HepG2 (cell line): ENCODE data around the gene KRTAP10-6.

Experiments
- MED8 ChIP-seq: sonication (generic); formaldehyde crosslinking; IDR thresholded peaks from 2 replicates; pipeline ENCODE4 v1.8.1; 2023; ENCODE audit warnings: mild to moderate bottlenecking, missing genetic modification reagents; ENCODE audit not compliant: insufficient replicate concordance
- PLRG1 ChIP-seq: fragments of 450-650 bp; conservative IDR thresholded peaks from 2 replicates; pipeline ENCODE4 v1.6.1; 2016
- POLR2A ChIP-seq, 2 experiments: IDR thresholded peaks; 2 replicates each; pipeline ENCODE4 v1.6.1; 2011; ENCODE audit warnings: low read depth in 2 of 2, low read length in 2 of 2, mild to moderate bottlenecking in 1 of 2, moderate library complexity in 1 of 2; ENCODE audit not compliant: insufficient read depth in 1 of 2
- ZBTB38 ChIP-seq: sonication (generic); formaldehyde crosslinking; IDR thresholded peaks from 2 replicates; pipeline ENCODE4 v1.5.1; 2020; ENCODE audit warnings: mild to moderate bottlenecking, missing genetic modification reagents

DNA sequence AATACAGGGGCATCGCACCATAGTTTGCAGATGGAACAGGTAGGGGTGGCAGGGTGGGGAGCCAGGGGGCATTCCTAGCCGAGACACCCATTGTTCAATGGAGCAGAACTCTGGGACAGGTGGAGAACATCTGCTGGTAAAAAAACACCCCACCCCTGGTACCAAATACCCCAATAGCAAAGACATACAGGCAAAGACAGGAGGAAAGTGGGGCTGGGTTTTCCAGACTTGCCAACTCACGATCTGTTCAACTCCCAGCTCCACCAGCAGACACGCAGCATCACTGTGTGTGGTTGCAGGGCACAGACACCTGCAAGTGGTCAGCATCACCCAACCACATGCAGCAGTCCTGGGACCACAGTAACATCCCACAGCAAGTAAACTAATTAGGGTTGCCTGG lies 19.2 kb upstream of the KRTAP10-6 start:
- no peak for TF ChIP-seq PLRG1
- no peak for TF ChIP-seq POLR2A (IDR thresholded peaks at IDR 0.05; ENCODE audit: insufficient read depth in 1 of 2, low read depth in 2 of 2, low read length in 2 of 2)
- no peak for TF ChIP-seq MED8 (CRISPR knock-in tag)
- TF ChIP-seq ZBTB38 (CRISPR knock-in tag) = no peak
